Transverse colon (tissue), 4 donors: Measurements from ENCODE around the gene EFHB. TPM values are rescaled to one million over a fixed set of nuclear protein-coding genes. Genes with fewer than 3 reads are reported as not detected.
"Not testable (repeated sequence)": the region's sequence is repeated elsewhere in the genome, so short reads cannot be mapped to it uniquely, and the experiment has no call there.

Experiments used
- DNase-seq: peaks from one replicate; pipeline ENCODE4 v3.0.0-alpha.2; 2019
- H3K27ac ChIP-seq, 4 donors: fragments of 200-600 bp; sonication (generic); 2 replicates each; pipeline ENCODE4 v1.5.1; 2016 to 2018; ENCODE audit warnings: inconsistent platforms in 4 of 4
- H3K27me3 ChIP-seq: fragments of 200-600 bp; sonication (generic); 2 replicates; pipeline ENCODE4 v1.5.1; 2017; ENCODE audit warnings: inconsistent platforms
- H3K36me3 ChIP-seq, 4 donors: fragments of 200-600 bp; sonication (generic); 2 replicates each; pipeline ENCODE4 v1.5.1; 2017 to 2019; ENCODE audit warnings: inconsistent platforms in 4 of 4
- H3K4me1 ChIP-seq, 4 donors: fragments of 200-600 bp; sonication (generic); 2 replicates each; pipeline ENCODE4 v1.5.1; 2017 to 2020; ENCODE audit warnings: inconsistent platforms in 4 of 4
- H3K4me3 ChIP-seq, 4 donors: fragments of 200-600 bp; sonication (generic); 1 replicate in 1 of 4; 2 replicates in 3 of 4; pipeline versions ENCODE4 v1.5.1 to v1.6.1; 2017 to 2019; ENCODE audit warnings: inconsistent platforms in 4 of 4
- H3K9me3 ChIP-seq, 2 donors: fragments of 200-600 bp; sonication (generic); 2 replicates each; pipeline ENCODE4 v1.5.1; 2017 to 2019; ENCODE audit warnings: inconsistent platforms in 2 of 2
- EP300 ChIP-seq: sonication (generic); formaldehyde crosslinking; IDR thresholded peaks from one replicate; pipeline ENCODE4 v1.6.1; 2017; ENCODE audit warnings: antibody characterized with exemption, low read depth
- POLR2A ChIP-seq: fragments of 450-650 bp; IDR thresholded peaks from one replicate; pipeline ENCODE4 v1.6.1; 2016; ENCODE audit warnings: antibody characterized with exemption, mild to moderate bottlenecking, moderate library complexity
- POLR2AphosphoS5 ChIP-seq, 3 donors: sonication (generic); formaldehyde crosslinking; IDR thresholded peaks; one replicate each; pipeline ENCODE4 v1.6.1; 2016; ENCODE audit warnings: antibody characterized with exemption in 3 of 3
- WGBS, 2 donors: methylation state at CpG; one replicate each; pipeline ENCODE4 v1.1.5; 2018; ENCODE audit warnings: low coverage in 1 of 2; 5-methylcytosine and 5-hydroxymethylcytosine counted together
- in situ Hi-C, 4 donors: fragments of 200-750 bp; cut with MboI; loops; one replicate each; pipeline versions ENCODE4 v1.15.0 to v1.15.1; 2017; ENCODE audit warnings: low sequenced_read_pairs in 3 of 4, low pct_ligation_motif_present in 1 of 4, low pct_unique_long_range_greater_than_20kb in 1 of 4
- intact Hi-C: fragments of 100-400 bp; cut with DNase I; formaldehyde crosslinking; loops from one replicate; pipeline ENCODE4 v1.15.1; 2023; ENCODE audit warnings: low total_unique reads
- total RNA-seq, 4 donors: library from RNA; depleted of rRNA; stranded (reverse); fragments of >200 nt; gene quantifications; one replicate each; pipeline ENCODE4 v1.1.0, GENCODE V29; 2016
- TF ChIP-seq, protein P1 (sequence below), 5 experiments: fragments of 200-600 bp in 3 of 5; fragments of 450-650 bp in 2 of 5; sonication (generic) in 3 of 5; IDR thresholded peaks; 1 replicate in 2 of 5; 2 replicates in 3 of 5; pipeline ENCODE4 v1.5.1; 2016 to 2017; ENCODE audit warnings: antibody characterized with exemption in 5 of 5, inconsistent platforms in 3 of 5, mild to moderate bottlenecking in 2 of 5, moderate library complexity in 1 of 5

Gene EFHB
- total RNA-seq, 4 donors from 2014 or later: 0.64 to 0.68 TPM; not detected in 2

GRCh38 chr3:19877656-19878055 is 56.4 kb downstream of the EFHB start:
- in situ Hi-C loops: no loop called here

GRCh38 chr3:19866751-19867347 is 67.2 kb downstream of the EFHB start:
- DNase-seq: peak; percentile 23
- no peaks in the 10 kb centered on the region for H3K27me3 ChIP-seq
- no peaks in the 10 kb centered on the region for H3K36me3 ChIP-seq
- H3K9me3 ChIP-seq: no peaks in the 10 kb centered on the region
- in situ Hi-C loops: loop anchor here (10.0 to 25.0 kb wide), 3 partner anchors 522 to 805 kb away; no protein-coding TSS in a partner anchor
- H3K4me3 ChIP-seq: no peak overlapping the region
- H3K4me1 ChIP-seq: no peaks in the 10 kb centered on the region
- H3K27ac ChIP-seq: no peak overlapping the region
- intact Hi-C loops: no loop called here
- WGBS, 2 donors: 6 to 8% methylated on average over 7 of the region's 7 CpGs
- TF ChIP-seq POLR2AphosphoS5 (IDR thresholded peaks at IDR 0.05): no peak
- no peak for TF ChIP-seq EP300
- TF ChIP-seq POLR2A: no peak
- TF ChIP-seq, protein P1, sequence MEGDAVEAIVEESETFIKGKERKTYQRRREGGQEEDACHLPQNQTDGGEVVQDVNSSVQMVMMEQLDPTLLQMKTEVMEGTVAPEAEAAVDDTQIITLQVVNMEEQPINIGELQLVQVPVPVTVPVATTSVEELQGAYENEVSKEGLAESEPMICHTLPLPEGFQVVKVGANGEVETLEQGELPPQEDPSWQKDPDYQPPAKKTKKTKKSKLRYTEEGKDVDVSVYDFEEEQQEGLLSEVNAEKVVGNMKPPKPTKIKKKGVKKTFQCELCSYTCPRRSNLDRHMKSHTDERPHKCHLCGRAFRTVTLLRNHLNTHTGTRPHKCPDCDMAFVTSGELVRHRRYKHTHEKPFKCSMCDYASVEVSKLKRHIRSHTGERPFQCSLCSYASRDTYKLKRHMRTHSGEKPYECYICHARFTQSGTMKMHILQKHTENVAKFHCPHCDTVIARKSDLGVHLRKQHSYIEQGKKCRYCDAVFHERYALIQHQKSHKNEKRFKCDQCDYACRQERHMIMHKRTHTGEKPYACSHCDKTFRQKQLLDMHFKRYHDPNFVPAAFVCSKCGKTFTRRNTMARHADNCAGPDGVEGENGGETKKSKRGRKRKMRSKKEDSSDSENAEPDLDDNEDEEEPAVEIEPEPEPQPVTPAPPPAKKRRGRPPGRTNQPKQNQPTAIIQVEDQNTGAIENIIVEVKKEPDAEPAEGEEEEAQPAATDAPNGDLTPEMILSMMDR (IDR thresholded peaks at IDR 0.05): peak; percentile 60 to 76 (median 67)

More at GRCh38 chr3:19877656-19878055, 56.4 kb downstream of the EFHB start:
- Histone ChIP-seq H3K4me3 (no peak overlapping the region), H3K36me3 (no peaks in the 10 kb centered on the region), H3K27me3 (no peaks in the 10 kb centered on the region), H3K4me1 (no peaks in the 10 kb centered on the region), H3K27ac (no peak overlapping the region), H3K9me3 (no peaks in the 10 kb centered on the region)
- intact Hi-C loops: no loop called here
- TF ChIP-seq, protein P1 (IDR thresholded peaks at IDR 0.05): no peak
- TF ChIP-seq POLR2A (no peak), EP300 (no peak)
- 84 to 92% methylated on average over 1 to 3 of the region's 3 CpGs for WGBS, 2 donors
- no peak for DNase-seq

- H3K27me3 ChIP-seq, H3K36me3 ChIP-seq, DNase-seq, H3K27ac ChIP-seq, H3K4me1 ChIP-seq, H3K9me3 ChIP-seq, H3K4me3 ChIP-seq, intact Hi-C loops: not testable (repeated sequence)
- in situ Hi-C loops: loop anchor here (25.0 kb wide), 2 partner anchors 518 to 793 kb away; no protein-coding TSS in a partner anchor
- WGBS, 2 donors: 73% methylated on average over 13 of the region's 13 CpGs; no CpG with 5 or more reads in 1 of the 2 donors
Measured at GRCh38 chr3:19855318-19855717, 78.7 kb downstream of the EFHB start.

GRCh38 chr3:19846609-19847008 is 87.4 kb downstream of the EFHB start:
- peaks cover 8 to 16% of the 10 kb centered on the region in 2 donors for H3K9me3 ChIP-seq
- H3K4me1 ChIP-seq, in situ Hi-C loops, H3K4me3 ChIP-seq, intact Hi-C loops, H3K36me3 ChIP-seq, DNase-seq, H3K27me3 ChIP-seq, H3K27ac ChIP-seq: not testable (repeated sequence)
- WGBS, 2 donors: 60 to 67% methylated on average over 1 to 3 of the region's 7 CpGs

Other genes starting within 250 kb of the EFHB start
- 100 to 1,000 TPM in 1 of 4 donors, 10 to 100 TPM in 3; 80.6 to 105 (median 87.5) TPM for gene RAB5A, start 12.9 kb upstream of the EFHB start, total RNA-seq
- not detected for gene PP2D1, start 78.0 kb upstream of the EFHB start, total RNA-seq
- 10 to 100 TPM; 21.3 to 35.5 (median 30.2) TPM for gene KAT2B, start 106.2 kb upstream of the EFHB start, total RNA-seq